H1 (cell line): ENCODE results near the gene CAST. TPM values are rescaled to one million over a fixed set of nuclear protein-coding genes. Genes with fewer than 3 reads are reported as not detected.

Source experiments
- CTCF ChIA-PET: fragments of 300-600 bp; sonication (Branson Sonifier 250); formaldehyde crosslinking; loops from one replicate; lab custom pipeline; 2021; ENCODE audit not compliant: partially characterized antibody; lab: Charles Lee
- POLR2A ChIA-PET: fragments of 300-600 bp; sonication (Branson Sonifier 250); formaldehyde crosslinking; loops from one replicate; lab custom pipeline; 2021; ENCODE audit warnings: inconsistent platforms; ENCODE audit not compliant: partially characterized antibody; lab: Charles Lee
- DNase-seq, 2 experiments: peaks; one replicate each; pipeline versions ENCODE4 v3.0.0 to v3.0.0-alpha.2; 2010 to 2022; ENCODE audit warnings: low spot score in 2 of 2, low read depth in 1 of 2, mixed read lengths in 1 of 2
- FAIRE-seq: peaks from 2 replicates; lab custom pipeline; 2011; peaks lifted over from hg19 to GRCh38; lab: Jason Lieb, UNC
- H2AFZ ChIP-seq: 2 replicates; pipeline ENCODE4 v1.8.1; 2012; ENCODE audit warnings: low read length, inconsistent platforms
- H2AK5ac ChIP-seq: 2 replicates; pipeline ENCODE4 v1.6.1; 2013; ENCODE audit warnings: low read depth, low read length
- H2BK120ac ChIP-seq: replicated peaks from 2 replicates; pipeline ENCODE3; 2013; ENCODE audit warnings: low read depth, low read length, inconsistent platforms
- H2BK12ac ChIP-seq: 2 replicates; pipeline ENCODE4 v1.6.1; 2013; ENCODE audit warnings: low read depth, low read length
- H2BK15ac ChIP-seq: 2 replicates; pipeline ENCODE4 v1.6.1; 2013; ENCODE audit warnings: low read length
- H2BK20ac ChIP-seq: 2 replicates; pipeline ENCODE4 v1.6.1; 2013; ENCODE audit warnings: low read length
- H2BK5ac ChIP-seq: 2 replicates; pipeline ENCODE4 v1.6.1; 2013; ENCODE audit warnings: low read depth, low read length
- H3K14ac ChIP-seq: 2 replicates; pipeline ENCODE4 v1.6.1; 2013; ENCODE audit warnings: inconsistent platforms; ENCODE audit not compliant: insufficient read length
- H3K18ac ChIP-seq: 2 replicates; pipeline ENCODE4 v1.6.1; 2013; ENCODE audit warnings: low read length; ENCODE audit errors: extremely low read depth
- H3K23ac ChIP-seq: 2 replicates; pipeline ENCODE4 v1.6.1; 2013; ENCODE audit warnings: inconsistent platforms; ENCODE audit not compliant: insufficient read length
- H3K23me2 ChIP-seq: 2 replicates; pipeline ENCODE4 v1.6.1; 2013; ENCODE audit warnings: low read depth, low read length
- H3K27ac ChIP-seq: 2 replicates; pipeline ENCODE4 v1.6.1; 2011; ENCODE audit warnings: low read depth, low read length, inconsistent platforms
- H3K27me3 ChIP-seq, 4 experiments: replicated peaks in 1 of 4; 1 replicate in 1 of 4; 2 replicates in 3 of 4; pipeline versions ENCODE4 v1.6.1 to v1.8.1; 2011 to 2013; ENCODE audit warnings: low read length in 3 of 4, mild to moderate bottlenecking in 3 of 4, inconsistent platforms in 2 of 4, mixed read lengths in 2 of 4, moderate library complexity in 1 of 4; ENCODE audit not compliant: control insufficient read depth in 3 of 4, insufficient read depth in 3 of 4; ENCODE audit errors: extremely low read depth in 1 of 4
- H3K36me3 ChIP-seq, 4 experiments: 2 replicates each; pipeline versions ENCODE4 v1.6.1 to v1.8.1; 2011 to 2013; ENCODE audit warnings: mild to moderate bottlenecking in 4 of 4, low read length in 3 of 4, moderate library complexity in 2 of 4, control low read depth in 1 of 4, inconsistent platforms in 1 of 4; ENCODE audit not compliant: insufficient read depth in 4 of 4, control insufficient read depth in 2 of 4
- H3K4ac ChIP-seq: replicated peaks from 2 replicates; pipeline ENCODE3; 2013; ENCODE audit warnings: low read length, low read depth, mixed read lengths, inconsistent platforms; ENCODE audit not compliant: insufficient read length
- H3K4me1 ChIP-seq, 4 experiments: replicated peaks in 1 of 4; 1 replicate in 1 of 4; 2 replicates in 3 of 4; pipeline versions ENCODE4 v1.6.1 to v1.8.1; 2011 to 2013; ENCODE audit warnings: low read length in 3 of 4, inconsistent platforms in 2 of 4, mixed read lengths in 1 of 4; ENCODE audit not compliant: insufficient read depth in 4 of 4, control insufficient read depth in 3 of 4
- H3K4me2 ChIP-seq, 2 experiments: 2 replicates each; pipeline versions ENCODE4 v1.6.1 to v1.8.1; 2011 to 2013; ENCODE audit warnings: low read depth in 2 of 2, low read length in 2 of 2, control low read depth in 1 of 2, inconsistent platforms in 1 of 2, mild to moderate bottlenecking in 1 of 2; ENCODE audit not compliant: insufficient read depth in 1 of 2
- H3K4me3 ChIP-seq, 4 experiments: fragments of 200-600, 300-600 bp in 1 of 4; sonication (generic), shearing (Covaris generic), sonication (Bioruptor Twin) in 1 of 4; 2 replicates each; pipeline versions ENCODE4 v1.5.1 to v1.8.1; 2011 to 2016; ENCODE audit warnings: low read length in 4 of 4, low read depth in 3 of 4, control low read depth in 2 of 4, inconsistent platforms in 2 of 4, mild to moderate bottlenecking in 2 of 4, mixed read lengths in 1 of 4, moderate library complexity in 1 of 4; ENCODE audit not compliant: insufficient read depth in 2 of 4; ENCODE audit errors: extremely low read depth in 1 of 4
- H3K56ac ChIP-seq: replicated peaks from 2 replicates; pipeline ENCODE3; 2013; ENCODE audit warnings: low read depth, mild to moderate bottlenecking, mixed read lengths, low read length, inconsistent platforms; ENCODE audit not compliant: insufficient read length
- H3K79me1 ChIP-seq: 2 replicates; pipeline ENCODE4 v1.6.1; 2013; ENCODE audit warnings: low read depth, low read length, control low read depth
- H3K79me2 ChIP-seq, 2 experiments: 2 replicates each; pipeline versions ENCODE4 v1.6.1 to v1.8.1; 2012 to 2013; ENCODE audit warnings: low read length in 2 of 2, mild to moderate bottlenecking in 2 of 2, inconsistent platforms in 1 of 2; ENCODE audit not compliant: insufficient read depth in 2 of 2, control insufficient read depth in 1 of 2
- H3K9ac ChIP-seq, 4 experiments: replicated peaks in 1 of 4; 1 replicate in 1 of 4; 2 replicates in 3 of 4; pipeline versions ENCODE4 v1.6.1 to v1.8.1; 2011 to 2013; ENCODE audit warnings: low read depth in 3 of 4, low read length in 3 of 4, control low read depth in 2 of 4, mild to moderate bottlenecking in 2 of 4, moderate library complexity in 2 of 4, inconsistent platforms in 1 of 4; ENCODE audit errors: extremely low read depth in 1 of 4
- H3K9me3 ChIP-seq, 2 experiments: 2 replicates each; pipeline versions ENCODE4 v1.6.1 to v1.8.1; 2012 to 2013; ENCODE audit warnings: mild to moderate bottlenecking in 2 of 2, moderate library complexity in 2 of 2, control low read depth in 1 of 2, inconsistent platforms in 1 of 2, low read depth in 1 of 2, low read length in 1 of 2, mixed read lengths in 1 of 2; ENCODE audit not compliant: insufficient read depth in 2 of 2
- H4K20me1 ChIP-seq, 2 experiments: replicated peaks in 1 of 2; 2 replicates each; pipeline versions ENCODE3 to v1.8.1; 2011 to 2013; ENCODE audit warnings: inconsistent platforms in 2 of 2, low read length in 2 of 2, mild to moderate bottlenecking in 1 of 2; ENCODE audit not compliant: insufficient read depth in 2 of 2, control insufficient read depth in 1 of 2
- H4K5ac ChIP-seq: 2 replicates; pipeline ENCODE4 v1.6.1; 2013; ENCODE audit warnings: low read length, low read depth, mixed read lengths, inconsistent platforms; ENCODE audit not compliant: insufficient read length
- H4K8ac ChIP-seq: 2 replicates; pipeline ENCODE4 v1.8.0; 2013; ENCODE audit warnings: mild to moderate bottlenecking, moderate library complexity, low read length, inconsistent platforms; ENCODE audit not compliant: insufficient read depth; ENCODE audit errors: extremely low read depth
- H4K91ac ChIP-seq: replicated peaks from 2 replicates; pipeline ENCODE3; 2013; ENCODE audit warnings: low read length, mixed read lengths, inconsistent platforms; ENCODE audit not compliant: insufficient read length
- BCL11A ChIP-seq, 2 experiments: IDR thresholded peaks; one replicate each; pipeline ENCODE4 v1.6.1; 2011; ENCODE audit warnings: low read depth in 2 of 2, low read length in 2 of 2, mild to moderate bottlenecking in 2 of 2
- CBX5 ChIP-seq: fragments of 300-800, 300-1000 bp; sonication (generic); IDR thresholded peaks from 2 replicates; pipeline ENCODE4 v1.7.1; 2016; ENCODE audit warnings: antibody characterized with exemption, low read length, low read depth
- EP300 ChIP-seq, 2 experiments: IDR thresholded peaks; 1 replicate in 1 of 2; 2 replicates in 1 of 2; pipeline ENCODE4 v1.6.1; 2011 to 2012; ENCODE audit warnings: low read depth in 2 of 2, low read length in 2 of 2, mild to moderate bottlenecking in 2 of 2, borderline replicate concordance in 1 of 2, inconsistent platforms in 1 of 2, moderate library complexity in 1 of 2
- POLR2AphosphoS5 ChIP-seq: IDR thresholded peaks from 2 replicates; pipeline ENCODE4 v1.6.1; 2011; ENCODE audit warnings: low read depth, low read length
- WGBS, 2 experiments: shearing (Covaris generic) in 1 of 2; methylation state at CpG; one replicate each; pipeline versions ENCODE4 v1.1.6 to v1.1.7; 2013 to 2015; ENCODE audit warnings: low lambda C conversion rate in 2 of 2, mixed read lengths in 2 of 2, inconsistent platforms in 1 of 2, low coverage in 1 of 2, missing lambda C conversion rate in 1 of 2; ENCODE audit not compliant: insufficient replicate concordance in 2 of 2, insufficient coverage in 1 of 2, insufficient read length in 1 of 2; ENCODE audit errors: extremely low coverage in 1 of 2, missing lambda C conversion rate in 1 of 2; 5-methylcytosine and 5-hydroxymethylcytosine counted together
- polyA plus RNA-seq, 7 experiments: library from polyadenylated mRNA; depleted of rRNA in 3 of 7; stranded (reverse) in 5 of 7; unstranded in 2 of 7; fragments of >200 nt in 5 of 7; fragments of 200-250 nt in 2 of 7; gene quantifications; 1 replicate in 5 of 7; 2 replicates in 1 of 7; 4 replicates in 1 of 7; pipeline versions ENCODE4 v1.2.1 to v1.2.3, GENCODE V29; 2011 to 2013; ENCODE audit warnings: missing spikeins in 2 of 7, mixed read lengths in 2 of 7
- total RNA-seq: library from RNA; stranded (reverse); fragmentation: NEBNext Ultra II Directional; extraction: Animal tissue kit (Norgen Biotek cat#: 25700); gene quantifications from 2 replicates; pipeline ENCODE4 v1.2.1, GENCODE V29; 2021
- TF ChIP-seq, protein P1 (sequence below): IDR thresholded peaks from 2 replicates; pipeline ENCODE4 v1.6.1; 2012; ENCODE audit warnings: inconsistent platforms
- TF ChIP-seq, protein P2 (sequence below): IDR thresholded peaks from 2 replicates; pipeline ENCODE4 v1.6.1; 2012; ENCODE audit warnings: inconsistent platforms

The CAST gene
- total and polyA plus RNA-seq, 2 of the 8 experiments (the other 6 are each of a cell fraction or from before 2014, with no cell fraction given) = 9.0 to 48.2 TPM

DNA sequence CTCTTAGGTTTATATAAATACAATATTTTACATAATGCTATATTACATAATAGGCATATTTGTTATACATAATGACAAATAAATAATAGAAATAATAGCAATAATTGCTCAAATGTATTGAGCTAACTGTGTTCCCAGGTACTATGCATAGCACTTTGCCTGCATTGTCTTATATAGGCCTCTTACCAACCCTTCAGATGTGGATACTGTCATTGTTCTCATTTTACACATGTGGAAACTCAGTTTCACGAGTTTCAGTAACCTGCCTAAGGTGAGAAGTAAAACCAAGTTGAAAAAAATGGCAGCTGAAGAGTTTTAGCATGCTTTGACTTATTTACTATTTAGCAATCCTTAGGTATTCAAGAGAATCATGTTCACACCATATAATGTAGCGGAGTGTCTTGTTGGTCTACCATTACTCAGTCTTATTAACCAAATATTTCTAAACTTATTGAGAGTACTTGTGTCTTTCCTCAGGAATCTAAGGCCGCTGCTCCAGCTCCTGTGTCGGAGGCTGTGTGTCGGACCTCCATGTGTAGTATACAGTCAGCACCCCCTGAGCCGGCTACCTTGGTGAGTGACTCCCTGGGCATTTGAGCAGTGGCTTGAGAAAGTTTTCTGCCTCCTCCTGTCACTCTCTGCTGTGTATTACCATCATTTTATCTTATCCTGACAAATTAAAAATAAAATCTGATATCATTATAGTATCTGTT lies 88.1 kb downstream of the CAST start:
- ChIA-PET POLR2A (no interaction called here), CTCF (interaction anchor here (0.8 to 2.1 kb wide), 6 partner anchors 9 to 418 kb away, joined by 3 to 6 read pairs (median 4); no protein-coding TSS in a partner anchor)
- peaks cover 0 to 4% (median 0%) of the 10 kb centered on the region in 4 experiments; a peak in 4 of 8 replicates for H3K36me3 ChIP-seq
- H3K23ac ChIP-seq = no peak overlapping the region
- no peaks in the 10 kb centered on the region for H3K79me1 ChIP-seq
- no peak overlapping the region for H3K9ac ChIP-seq
- no peaks in the 10 kb centered on the region for H3K79me2 ChIP-seq
- H3K56ac ChIP-seq = no peak overlapping the region
- H3K9me3 ChIP-seq = no peaks in the 10 kb centered on the region
- H2BK20ac ChIP-seq = no peak overlapping the region
- no peak overlapping the region for H2BK5ac ChIP-seq
- DNase-seq (no peak), FAIRE-seq (no peak)
- no peaks in the 10 kb centered on the region for H3K27me3 ChIP-seq
- no peak overlapping the region for H3K4me2 ChIP-seq
- H3K4me3 ChIP-seq = no peak overlapping the region
- TF ChIP-seq CBX5 (no peak), EP300 (IDR thresholded peaks at IDR 0.05; ENCODE audit: borderline replicate concordance in 1 of 2, low read depth in 2 of 2, low read length in 2 of 2) (no peak), POLR2AphosphoS5 (no peak), BCL11A (IDR thresholded peaks at IDR 0.05; ENCODE audit: low read depth in 2 of 2, low read length in 2 of 2) (no peak)
- TF ChIP-seq, protein P1, sequence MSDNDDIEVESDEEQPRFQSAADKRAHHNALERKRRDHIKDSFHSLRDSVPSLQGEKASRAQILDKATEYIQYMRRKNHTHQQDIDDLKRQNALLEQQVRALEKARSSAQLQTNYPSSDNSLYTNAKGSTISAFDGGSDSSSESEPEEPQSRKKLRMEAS = no peak
- TF ChIP-seq, protein P2, sequence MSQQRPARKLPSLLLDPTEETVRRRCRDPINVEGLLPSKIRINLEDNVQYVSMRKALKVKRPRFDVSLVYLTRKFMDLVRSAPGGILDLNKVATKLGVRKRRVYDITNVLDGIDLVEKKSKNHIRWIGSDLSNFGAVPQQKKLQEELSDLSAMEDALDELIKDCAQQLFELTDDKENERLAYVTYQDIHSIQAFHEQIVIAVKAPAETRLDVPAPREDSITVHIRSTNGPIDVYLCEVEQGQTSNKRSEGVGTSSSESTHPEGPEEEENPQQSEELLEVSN = no peak
- H3K4me1 ChIP-seq = no peaks in the 10 kb centered on the region
- H2BK120ac ChIP-seq = no peak overlapping the region
- no peak overlapping the region for H2BK12ac ChIP-seq
- no peak overlapping the region for H3K4ac ChIP-seq
- H4K5ac ChIP-seq = no peak overlapping the region
- H4K91ac ChIP-seq = no peak overlapping the region
- 89% methylated on average over 6 of the region's 6 CpGs; no CpG with 5 or more reads in 1 of the 2 experiments for WGBS, 2 experiments
- no peak overlapping the region for H4K8ac ChIP-seq
- H4K20me1 ChIP-seq = no peaks in the 10 kb centered on the region
- H2AK5ac ChIP-seq = no peak overlapping the region
- no peak overlapping the region for H3K27ac ChIP-seq
- no peaks in the 10 kb centered on the region for H3K23me2 ChIP-seq
- H2AFZ ChIP-seq = no peak overlapping the region
- no peak overlapping the region for H3K14ac ChIP-seq
- no peak overlapping the region for H2BK15ac ChIP-seq
- no peak overlapping the region for H3K18ac ChIP-seq
